NCI-H446 treated with DMSO at 0.1 percent for 48 hours (cell line): ENCODE data around the gene NOP53.
"Not testable (repeated sequence)": the region's sequence is repeated elsewhere in the genome, so short reads cannot be mapped to it uniquely, and the experiment has no call there.

Experiments used
- DNase-seq: peaks from one replicate; lab custom pipeline; 2025; lab: John Stamatoyannopoulos, UW

Gene NOP53

DNA sequence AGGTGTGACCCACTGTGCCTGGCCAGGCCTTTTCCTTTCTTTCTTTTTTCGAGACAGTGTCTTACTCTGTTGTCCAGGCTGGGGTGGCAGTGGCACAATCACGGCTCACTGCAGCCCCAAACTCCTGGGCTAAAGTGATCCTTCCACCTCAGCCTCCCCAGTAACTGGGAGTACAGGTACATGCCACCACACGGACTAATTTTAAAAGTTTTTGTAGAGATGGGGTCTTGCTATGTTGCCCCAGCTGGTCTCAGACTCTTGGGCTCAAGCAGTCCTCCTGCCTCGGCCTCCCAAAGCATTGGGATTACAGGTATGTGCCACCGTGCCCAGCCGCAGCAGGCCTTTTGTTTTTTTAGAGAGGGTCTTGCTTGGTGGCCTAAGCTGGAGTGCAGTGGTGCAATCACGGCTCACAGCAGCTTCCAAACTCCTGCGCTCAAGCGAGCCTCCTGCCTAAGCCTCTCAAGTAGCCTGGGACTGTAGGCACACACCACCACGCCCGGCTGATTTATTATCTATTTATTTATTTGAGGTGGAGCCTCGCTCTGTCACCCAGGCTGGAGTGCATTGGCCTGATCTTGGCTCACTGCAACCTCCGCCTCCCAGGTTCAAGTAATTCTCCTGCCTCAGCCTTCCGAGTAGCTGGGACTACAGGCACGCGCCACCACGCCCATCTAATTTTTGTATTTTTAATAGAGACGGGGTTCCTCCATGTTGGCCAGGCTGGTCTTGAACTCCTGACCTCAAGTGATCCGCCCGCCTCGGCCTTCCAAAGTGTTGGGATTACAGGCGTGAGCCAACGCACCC, 32.1 kb downstream of the NOP53 start:
- not testable (repeated sequence) for DNase-seq

DNA sequence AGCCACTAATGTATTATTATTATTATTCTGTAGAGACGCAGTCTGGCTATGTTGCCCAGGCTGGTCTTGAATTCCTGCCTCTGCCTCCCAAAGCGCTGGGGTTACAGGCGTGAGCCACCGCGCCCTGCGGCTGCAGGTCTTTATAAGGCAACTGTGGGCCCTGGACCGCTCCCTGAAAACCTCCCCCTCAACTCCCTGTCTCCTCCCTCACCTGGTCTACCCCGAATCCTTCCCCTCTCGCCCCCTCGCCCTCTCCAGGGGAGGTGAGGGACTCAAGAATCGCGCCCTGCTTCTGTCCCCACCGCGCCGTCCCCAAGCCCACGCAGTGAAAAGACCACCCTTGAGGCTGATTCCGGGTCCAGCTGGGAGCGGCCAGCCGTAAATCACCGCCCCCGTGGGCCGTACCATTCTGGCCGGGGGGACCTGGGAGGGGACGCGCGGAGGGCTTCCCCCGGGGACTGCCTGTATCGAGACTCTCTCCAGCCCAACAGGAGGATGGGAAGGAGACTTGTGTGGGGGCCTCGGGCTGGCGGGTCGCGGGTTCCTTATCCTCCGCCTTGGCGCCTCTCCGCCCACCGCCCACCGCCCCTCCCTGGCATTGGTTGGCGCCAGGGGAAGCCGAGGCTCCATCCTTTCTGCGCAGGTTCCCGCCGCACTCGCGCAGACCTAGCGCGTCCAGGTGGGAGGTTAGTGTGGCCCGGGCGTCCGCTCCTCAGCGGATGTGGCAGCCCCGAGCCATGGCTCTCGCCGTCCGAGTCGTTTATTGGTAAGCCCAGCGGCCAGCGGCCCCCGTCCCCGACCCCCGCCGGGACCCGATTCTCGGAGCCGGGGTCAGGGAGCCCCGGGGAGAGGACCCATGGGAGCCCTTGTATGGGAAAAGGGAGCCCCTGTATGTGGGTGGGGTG, 33.0 kb downstream of the NOP53 start, which contains the start of gene SELENOW:
Gene SELENOW, plus strand, starts transcription at position 655 of the 905 bp plus-strand sequence. Its CDS starts 83 bp downstream, at position 738.
- peak; percentile 18 for DNase-seq

DNA sequence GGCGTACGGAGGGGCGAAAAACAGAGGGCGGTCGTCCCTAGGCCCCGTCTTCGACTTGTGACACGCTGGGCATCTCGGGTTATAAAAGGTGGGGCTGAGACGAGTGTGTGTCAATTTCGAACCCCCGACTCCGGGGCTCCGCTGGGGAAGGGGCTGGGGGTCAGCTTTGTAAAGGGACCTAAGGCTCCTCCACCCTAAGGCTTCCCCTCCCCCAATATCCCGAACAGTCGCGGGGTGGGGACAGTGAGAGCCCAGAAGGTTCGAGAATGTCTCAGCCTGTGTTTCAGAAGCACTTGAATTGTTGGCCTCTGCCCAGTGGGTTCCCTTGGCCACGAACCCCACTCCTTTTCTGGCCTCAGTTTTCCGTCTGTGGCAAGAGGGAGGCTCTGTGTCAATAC, 33.6 kb downstream of the NOP53 start:
- no peak for DNase-seq

DNA sequence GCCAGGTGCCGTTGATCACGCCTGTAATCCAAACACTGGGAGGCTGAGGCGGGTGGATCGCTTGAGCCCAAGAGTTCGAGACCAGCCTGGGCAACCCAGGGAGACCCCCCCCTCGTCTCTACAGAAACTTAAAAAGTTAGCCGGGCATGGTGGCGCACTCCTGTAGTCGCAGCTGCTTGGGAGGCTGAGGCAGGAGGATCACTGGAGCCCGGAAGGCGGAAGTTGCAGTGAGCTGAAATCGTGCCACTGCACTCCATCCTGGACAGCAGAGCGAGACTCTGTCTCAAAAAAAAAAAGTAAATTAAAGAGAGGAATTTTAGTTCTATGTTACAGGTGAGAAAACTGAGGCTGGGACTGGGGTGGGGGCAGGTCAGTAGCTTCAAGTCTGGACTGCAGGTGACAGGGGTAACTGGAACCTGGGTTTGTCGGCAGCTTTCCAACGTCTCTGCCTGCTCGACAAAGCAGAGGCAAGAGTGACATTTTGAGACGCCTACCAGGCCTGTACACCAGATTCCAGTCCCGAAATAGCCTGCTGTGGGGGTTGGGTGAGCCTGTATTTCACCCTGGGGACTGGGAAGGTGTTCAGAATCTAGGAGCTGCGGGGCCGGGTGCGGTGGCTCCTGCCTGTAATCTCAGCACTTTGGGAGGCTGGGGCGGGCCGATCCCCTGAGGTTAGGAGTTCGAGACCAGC, 34.3 kb downstream of the NOP53 start:
- no peak for DNase-seq

DNA sequence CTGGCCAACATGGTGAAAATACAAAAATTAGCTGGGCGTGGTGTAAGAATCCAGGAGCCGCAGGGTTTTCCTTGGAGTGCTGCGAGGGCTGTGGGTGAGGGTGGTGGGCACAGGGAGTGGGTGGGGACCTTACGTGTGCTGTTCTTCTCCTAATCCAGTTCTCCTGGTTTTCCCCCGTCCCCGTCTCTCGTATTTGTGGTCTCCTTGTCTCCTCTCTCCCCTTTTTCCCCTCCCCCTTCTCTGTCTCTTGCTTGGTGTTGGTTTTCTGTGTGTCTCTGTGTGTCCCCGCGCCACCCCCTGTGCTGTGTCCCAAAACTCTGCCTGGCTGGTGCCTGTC, 34.8 kb downstream of the NOP53 start:
- DNase-seq: no peak

DNA sequence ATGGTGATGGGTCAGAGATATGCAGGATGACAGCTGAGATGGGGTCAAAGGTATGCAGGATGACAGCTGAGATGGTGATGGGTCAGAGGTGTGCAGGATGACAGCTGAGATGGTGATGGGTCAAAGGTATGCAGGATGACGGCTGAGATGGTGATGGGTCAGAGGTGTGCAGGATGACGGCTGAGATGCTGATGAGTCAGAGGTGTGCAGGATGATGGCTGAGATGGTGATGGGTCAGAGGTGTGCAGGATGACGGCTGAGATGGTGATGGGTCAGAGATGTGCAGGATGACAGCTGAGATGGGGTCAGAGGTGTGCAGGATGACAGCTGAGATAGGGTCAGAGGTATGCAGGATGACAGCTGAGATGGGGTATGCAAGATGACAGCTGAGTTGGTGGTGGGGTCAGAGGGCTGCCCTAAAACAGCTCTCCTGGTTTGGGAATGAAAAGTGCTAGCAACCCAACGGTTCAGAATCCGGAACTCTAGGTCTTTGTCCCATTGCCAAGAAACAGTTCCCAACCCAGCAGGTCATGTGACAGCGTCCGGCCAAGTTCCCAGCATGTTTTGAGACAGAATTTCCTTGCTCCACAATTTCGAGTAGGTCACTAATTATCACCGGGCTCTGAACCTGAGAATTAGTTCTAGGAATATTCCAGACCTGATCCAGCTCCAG, 36.4 kb downstream of the NOP53 start:
- DNase-seq: no peak

DNA sequence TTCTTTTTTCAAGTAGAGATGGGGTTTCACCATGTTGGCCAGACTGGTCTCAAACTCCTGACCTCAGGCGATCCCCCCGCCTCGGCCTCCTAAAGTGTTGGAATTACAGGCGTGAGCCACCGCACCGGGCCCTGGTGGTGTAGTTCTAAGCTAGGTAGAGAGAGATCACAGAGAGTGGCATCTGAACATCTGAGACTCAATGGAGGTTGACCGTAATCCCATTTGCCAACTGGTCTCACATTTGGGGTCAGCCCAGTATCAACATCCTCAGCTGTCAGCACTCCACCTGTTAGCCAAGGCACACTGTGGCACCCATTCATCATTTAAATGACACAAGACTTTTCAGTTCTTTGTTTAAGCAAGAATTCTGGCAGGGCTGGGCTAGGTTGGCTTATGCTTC, 41.2 kb downstream of the NOP53 start:
- DNase-seq: no peak

DNA sequence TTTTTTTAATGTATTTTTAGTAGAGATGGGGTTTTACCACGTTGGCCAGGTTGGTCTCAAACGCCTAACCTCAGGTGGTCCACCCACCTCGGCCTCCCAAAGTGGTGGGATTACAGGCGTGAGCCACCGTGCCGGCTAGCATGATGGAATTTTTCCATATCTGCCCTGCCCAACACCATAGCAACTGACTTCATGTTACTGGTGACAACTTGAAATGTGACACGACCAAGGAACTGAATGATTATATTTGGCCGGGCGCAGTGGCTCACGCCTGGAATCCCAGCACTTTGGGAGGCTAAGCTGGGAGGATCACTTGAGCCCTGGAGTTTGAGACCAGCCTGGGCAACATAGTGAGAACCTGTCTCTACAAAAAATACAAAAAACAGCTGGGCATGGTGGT, 42.0 kb downstream of the NOP53 start:
- DNase-seq: not testable (repeated sequence)

DNA sequence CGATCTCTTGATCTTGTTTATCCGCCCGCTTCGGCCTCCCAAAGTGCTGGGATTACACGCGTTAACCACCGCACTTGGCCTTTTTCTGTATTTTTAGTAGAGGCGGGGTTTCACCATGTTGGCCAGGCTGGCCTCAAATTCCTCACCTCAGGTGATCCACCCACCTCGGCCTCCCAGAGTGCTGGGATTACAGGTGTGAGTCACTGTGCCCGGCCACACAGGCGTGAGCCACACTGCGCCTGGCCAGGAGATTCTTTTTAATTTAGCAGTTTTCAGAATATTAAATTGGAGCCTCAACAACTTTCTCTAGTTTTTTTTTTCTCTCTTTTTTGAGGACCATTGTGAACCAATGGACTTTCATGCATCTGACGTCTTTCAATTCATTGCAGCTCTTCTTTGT, 44.5 kb downstream of the NOP53 start:
- DNase-seq: not testable (repeated sequence)

DNA sequence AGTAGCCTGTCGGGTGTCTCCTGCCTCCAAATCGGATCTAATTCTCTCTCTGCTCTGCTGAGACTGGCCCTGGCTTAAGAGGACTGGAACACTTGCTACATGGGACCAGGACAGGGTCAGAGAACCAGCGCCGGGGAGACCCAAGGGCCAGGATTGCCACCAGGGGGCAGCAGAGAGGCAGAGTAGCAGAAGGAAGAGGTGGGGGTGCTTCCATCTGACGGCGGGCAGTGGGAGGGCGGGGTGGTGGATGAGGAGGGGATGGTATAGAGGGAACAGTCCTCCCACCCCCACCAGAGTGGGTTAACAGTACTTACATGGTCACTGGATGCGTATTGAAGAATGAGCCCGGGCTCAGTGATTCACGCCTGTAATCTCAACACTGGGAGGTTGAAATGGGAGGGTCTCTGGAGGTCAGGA, 45.1 kb downstream of the NOP53 start:
- no peak for DNase-seq

DNA sequence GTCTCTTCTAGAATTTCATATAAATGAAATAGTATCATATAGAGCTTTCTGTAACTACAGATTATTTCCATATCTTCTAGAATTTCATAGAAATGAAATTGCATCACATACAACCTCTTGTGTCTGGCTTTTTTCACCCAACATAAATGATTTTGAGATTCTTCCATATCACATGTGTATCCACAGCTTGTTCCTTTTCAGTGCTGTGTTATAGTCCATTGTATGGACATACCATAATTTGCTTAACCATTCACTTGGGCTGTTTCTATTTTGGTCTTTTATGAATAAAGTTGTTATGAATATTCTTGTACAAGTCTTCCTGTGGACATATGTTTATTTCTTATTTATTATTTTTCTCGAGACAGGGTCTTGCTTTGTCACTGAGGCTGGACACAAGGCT, 47.3 kb downstream of the NOP53 start:
- no peak for DNase-seq

DNA sequence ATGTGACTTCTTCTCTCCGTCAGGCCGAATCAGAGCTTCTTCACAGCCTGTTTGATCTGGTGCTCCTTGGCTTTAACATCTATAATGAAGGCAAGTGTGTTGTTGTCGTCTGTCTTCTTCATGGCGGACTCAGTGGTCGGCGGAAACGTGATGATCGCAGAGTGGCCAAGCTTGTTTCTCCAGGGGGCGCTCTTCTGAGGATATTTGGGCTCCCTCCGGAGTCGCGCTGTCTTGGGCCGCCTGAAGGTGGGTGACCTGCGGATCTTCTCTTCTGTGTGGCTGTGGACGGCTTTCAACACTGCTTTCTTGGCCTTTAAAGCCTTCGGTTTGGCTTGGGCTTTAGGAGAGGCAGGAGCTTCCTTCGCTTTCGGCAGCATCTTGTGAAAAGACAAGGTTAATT, 49.2 kb downstream of the NOP53 start:
- no peak for DNase-seq

DNA sequence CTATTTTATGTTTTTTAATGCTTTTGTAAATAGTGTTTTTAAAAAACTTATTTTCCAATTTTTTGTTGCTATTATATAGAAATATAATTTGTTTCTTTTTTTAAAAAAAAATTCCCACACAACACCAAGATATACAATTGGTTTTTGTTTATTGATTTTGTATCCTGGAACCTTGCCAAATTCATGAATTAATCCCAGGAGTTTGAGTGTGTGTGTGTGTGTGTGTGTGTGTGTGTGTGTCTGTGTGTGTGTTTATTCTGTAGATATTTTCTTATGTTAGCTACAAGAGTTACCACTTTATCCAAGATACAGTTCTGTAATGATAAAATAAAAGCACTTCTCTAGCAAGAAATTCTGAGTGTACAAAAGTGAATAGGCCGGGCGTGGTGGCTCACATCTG, 51.4 kb downstream of the NOP53 start:
- no peak for DNase-seq

DNA sequence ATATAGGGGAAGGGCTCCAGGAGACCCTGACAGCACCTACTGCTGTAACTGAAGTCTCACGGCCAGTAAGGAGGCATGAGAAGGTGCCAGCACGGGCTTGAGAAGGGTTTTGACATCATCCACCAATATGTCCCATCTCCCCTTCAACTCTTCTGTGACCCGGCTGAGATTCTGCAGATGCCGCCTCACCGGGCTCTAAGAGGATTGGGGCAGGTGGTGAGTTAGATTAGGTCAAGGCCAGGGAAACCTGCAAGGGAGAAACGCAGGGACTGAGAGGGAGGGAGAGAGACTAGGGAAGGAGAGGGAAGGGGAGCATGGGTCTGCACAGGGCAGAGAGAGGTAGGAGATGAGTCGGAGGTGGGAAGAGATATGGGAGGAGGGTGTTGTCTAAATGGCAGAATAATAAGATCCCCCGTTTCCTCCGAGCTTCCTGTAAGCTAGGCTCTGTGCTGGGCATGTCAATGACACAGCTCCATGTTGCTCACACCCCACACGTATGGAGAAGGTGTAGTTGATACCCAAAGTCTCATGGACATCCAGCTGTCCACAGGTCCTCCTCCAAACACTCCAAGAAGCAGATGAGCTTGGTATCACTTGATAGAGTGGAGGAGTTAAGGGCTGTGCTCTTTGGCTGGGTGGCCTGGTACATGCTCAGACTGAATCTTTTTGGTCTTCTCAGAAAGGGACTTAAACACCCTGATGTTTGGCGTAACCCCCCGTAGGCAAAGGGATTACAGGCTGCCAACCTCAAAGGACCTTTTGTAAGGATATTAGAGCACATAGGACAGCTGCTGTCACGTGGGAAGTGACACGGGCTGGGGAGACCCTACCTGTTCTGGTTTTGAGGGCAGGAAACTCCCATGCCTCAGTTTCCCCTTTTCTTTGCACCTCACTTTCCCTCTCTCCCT, 52.9 kb downstream of the NOP53 start:
- DNase-seq: no peak

DNA sequence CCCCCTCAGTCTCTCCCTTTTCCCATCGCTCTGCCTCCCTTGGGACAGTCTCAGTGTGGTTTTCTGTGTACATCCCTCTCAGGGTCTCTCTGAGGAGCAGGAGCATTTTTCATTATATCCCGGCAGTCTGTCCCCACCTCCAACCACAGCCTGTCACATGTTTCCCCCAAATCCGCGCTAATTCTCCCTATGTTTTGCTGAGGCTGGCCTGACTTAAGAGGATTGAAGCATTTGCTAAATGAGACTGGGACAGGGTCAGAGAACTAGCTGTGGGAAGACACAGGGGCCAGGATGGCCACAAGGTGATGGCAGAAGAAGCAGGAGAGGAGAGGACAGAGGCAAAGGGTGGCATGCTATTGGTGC, 53.5 kb downstream of the NOP53 start:
- DNase-seq: no peak

DNA sequence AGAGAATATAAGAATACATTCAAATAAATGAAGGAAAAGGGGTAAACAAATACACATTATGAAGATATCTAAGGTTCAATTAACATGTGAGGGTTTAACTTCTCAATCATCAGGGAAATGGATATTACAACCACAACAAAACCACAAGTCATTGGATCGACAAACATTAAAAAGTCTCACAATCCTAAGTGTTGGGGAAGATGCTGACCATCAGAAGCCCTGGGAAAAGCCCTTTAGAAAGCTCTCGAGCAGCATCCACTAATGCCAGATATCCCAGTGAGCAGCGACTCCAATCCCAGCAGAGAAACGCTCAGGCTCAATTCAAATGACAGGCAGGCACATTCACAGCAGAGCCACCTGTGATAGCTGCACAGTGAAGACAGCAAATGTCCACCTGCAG, 55.9 kb downstream of the NOP53 start:
- DNase-seq: no peak

DNA sequence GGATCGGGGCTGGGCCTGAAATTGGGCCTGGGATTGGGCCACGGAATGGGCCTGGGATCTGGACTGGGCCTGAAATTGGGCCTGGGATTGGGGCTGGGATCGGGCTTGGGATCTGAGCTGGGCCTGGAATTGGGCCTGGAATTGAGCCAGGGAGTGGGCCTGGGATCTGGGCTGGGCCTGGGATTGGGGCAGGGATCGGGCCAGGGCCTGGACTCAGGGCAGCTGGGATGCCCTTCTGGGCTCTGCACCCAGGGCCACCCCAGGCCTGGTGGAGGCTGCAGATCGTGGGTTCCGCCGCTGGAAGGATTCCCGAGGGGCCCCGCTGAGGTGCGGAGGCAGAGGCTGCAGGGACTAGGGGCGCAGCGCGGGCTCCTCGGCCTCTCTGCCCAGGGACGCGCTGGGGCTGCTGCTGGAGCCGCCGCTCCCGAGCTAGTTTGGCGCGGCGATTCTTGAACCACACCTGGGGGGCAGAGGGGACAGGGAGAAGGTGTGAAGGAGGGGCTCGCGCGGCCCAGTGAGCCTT, 57.2 kb downstream of the NOP53 start:
- no peak for DNase-seq

DNA sequence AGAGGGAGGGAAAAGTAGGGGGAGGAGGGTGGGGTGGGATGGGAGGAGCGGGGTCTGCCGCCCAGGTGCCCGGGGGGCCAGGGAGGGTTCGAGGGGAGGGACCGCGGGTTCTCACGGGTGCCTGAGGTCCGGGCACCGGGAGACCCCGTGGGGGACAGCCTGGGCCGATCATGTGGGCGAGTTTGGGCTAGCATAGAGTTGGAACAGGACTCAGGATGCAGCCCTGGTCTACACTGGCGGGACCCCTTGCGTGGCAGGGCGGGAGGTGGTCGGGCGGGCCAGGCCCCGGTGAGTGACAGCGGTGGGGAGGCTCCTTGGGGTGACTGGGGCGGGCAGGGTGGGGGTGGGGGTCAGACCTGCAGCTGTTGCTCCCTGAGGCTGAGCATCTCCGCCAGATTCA, 57.8 kb downstream of the NOP53 start:
- not testable (repeated sequence) for DNase-seq

DNA sequence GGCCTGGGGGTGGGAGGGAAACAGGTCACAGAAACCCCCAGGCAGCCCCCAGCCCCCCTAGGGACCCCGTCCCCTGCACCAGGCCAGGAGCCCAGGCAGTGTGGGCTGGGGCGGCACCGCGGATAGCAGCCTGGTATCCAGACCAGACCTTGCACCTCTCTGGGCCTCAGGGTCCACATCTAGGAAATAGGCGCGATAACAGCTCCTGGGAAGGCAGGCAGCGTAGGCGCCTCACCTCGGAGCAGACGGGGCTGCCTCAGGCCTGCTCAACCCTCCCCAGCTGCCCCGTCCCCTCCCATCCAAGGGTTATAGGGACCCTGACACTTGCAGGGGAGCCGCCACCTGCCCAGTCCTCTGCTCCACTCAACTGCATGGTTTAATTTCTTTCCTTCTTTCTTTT, 58.3 kb downstream of the NOP53 start:
- not testable (repeated sequence) for DNase-seq

DNA sequence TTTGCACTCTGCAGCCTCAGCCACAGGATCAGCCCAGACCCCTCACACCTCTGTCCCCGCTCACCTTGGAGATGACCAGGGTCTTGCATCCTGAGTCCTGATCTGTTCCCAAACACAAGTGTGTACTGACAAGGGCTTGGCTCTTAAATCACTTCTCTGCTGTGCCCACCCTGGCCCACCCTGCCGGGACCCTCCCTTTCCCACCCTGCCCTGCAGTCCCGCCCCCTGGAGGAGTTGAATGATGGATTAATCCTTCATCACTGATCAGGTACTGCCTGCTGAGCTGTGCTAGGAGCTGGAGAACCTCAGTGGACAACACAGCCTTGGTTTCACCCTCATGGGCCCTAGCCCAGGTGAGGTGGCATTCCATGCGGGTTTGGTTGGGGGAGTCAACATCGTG, 59.1 kb downstream of the NOP53 start, which contains the start of gene TPRX1:
Gene TPRX1, minus strand, starts transcription at position 101 of the 400 bp plus-strand sequence. Its CDS starts 12 bp downstream, at position 89.
- not testable (repeated sequence) for DNase-seq

DNA sequence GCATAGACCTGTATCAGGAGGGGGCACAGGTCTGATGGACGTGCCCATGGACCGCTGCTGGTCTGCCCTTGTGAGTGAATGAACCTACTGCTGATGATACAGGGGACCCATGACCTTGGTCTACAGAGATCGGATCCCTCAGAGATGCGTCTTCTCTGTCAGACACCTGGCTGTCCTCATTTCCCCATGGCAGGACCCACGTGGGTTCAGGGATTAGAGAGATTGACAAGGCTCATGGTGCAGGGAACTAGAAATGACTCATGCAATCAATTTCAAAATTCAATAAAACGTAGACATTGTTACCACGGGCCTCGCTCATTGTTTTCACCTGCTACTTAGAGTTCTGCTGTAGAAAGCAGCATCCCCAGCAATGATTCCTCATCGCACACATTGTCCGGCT, 60.0 kb downstream of the NOP53 start:
- DNase-seq: no peak
